Measurements from ENCODE around the gene OPALIN. TPM values are rescaled to one million over a fixed set of nuclear protein-coding genes. Genes with fewer than 3 reads are reported as not detected.
A peak's percentile ranks its signal among the peaks of the same experiment; 100 is the strongest.

The OPALIN gene
- total RNA-seq, 1 experiment from 2014 or later: not detected

- peaks cover 19% of the 10 kb centered on the region for H3K4me1 ChIP-seq (ENCODE audit: control insufficient read depth, insufficient read depth, low read length)
- in situ Hi-C loops (cut with HindIII; ENCODE audit: low pct_unique_long_range_greater_than_20kb, low sequenced_read_pairs) (no loop called here), intact Hi-C loops (cut with micrococcal nuclease; ENCODE audit: unreplicated experiment) (no loop called here)
- no peaks in the 10 kb centered on the region for H3K36me3 ChIP-seq (ENCODE audit: control insufficient read depth, insufficient read depth, low read length)
- ChIA-PET CTCF (no interaction called here), POLR2A (no interaction called here)
- DNase-seq (ENCODE audit: low read depth, low spot score): no peak
- H3K27ac ChIP-seq (ENCODE audit: low read length): no peak overlapping the region
- H3K9me3 ChIP-seq (ENCODE audit: control insufficient read depth, insufficient read depth, low read depth, low read length): no peaks in the 10 kb centered on the region
- peaks cover 6% of the 10 kb centered on the region for H3K27me3 ChIP-seq (ENCODE audit: control insufficient read depth, insufficient read depth, low read length)
- TF ChIP-seq POLR2AphosphoS5 (IDR thresholded peaks at IDR 0.05; ENCODE audit: low read depth, low read length): no peak
- no peak for TF ChIP-seq REST (IDR thresholded peaks at IDR 0.05; ENCODE audit: insufficient read depth in 1 of 2, low read depth in 2 of 2, low read length in 1 of 2)
- no peak for TF ChIP-seq SIN3A (IDR thresholded peaks at IDR 0.05; ENCODE audit: borderline replicate concordance, insufficient read depth, low read depth, low read length)
- no peak for TF ChIP-seq CTCF (IDR thresholded peaks at IDR 0.05)
- TF ChIP-seq TCF7L2 (IDR thresholded peaks at IDR 0.05; ENCODE audit: low read depth, low read length): no peak
- no TSS peak for BruUV-seq (replicated peaks)
- no peak overlapping the region for H3K4me3 ChIP-seq (ENCODE audit: low read depth in 2 of 2, low read length in 2 of 2)
- ATAC-seq: no peak
Measured at GRCh38 chr10:96367470-96367869, 8.7 kb upstream of the OPALIN start.

GRCh38 chr10:96366508-96366907 lies 7.7 kb upstream of the OPALIN start:
- Histone ChIP-seq H3K27me3 (ENCODE audit: control insufficient read depth, insufficient read depth, low read length) (peaks cover 6% of the 10 kb centered on the region), H3K27ac (ENCODE audit: low read length) (no peak overlapping the region), H3K36me3 (ENCODE audit: control insufficient read depth, insufficient read depth, low read length) (no peaks in the 10 kb centered on the region), H3K9me3 (ENCODE audit: control insufficient read depth, insufficient read depth, low read depth, low read length) (no peaks in the 10 kb centered on the region), H3K4me1 (ENCODE audit: control insufficient read depth, insufficient read depth, low read length) (peaks cover 19% of the 10 kb centered on the region), H3K4me3 (ENCODE audit: low read depth in 2 of 2, low read length in 2 of 2) (no peak overlapping the region)
- in situ Hi-C loops (cut with HindIII; ENCODE audit: low pct_unique_long_range_greater_than_20kb, low sequenced_read_pairs): no loop called here
- peak; percentile 55 for ATAC-seq
- no peak for DNase-seq (ENCODE audit: low read depth, low spot score)
- ChIA-PET CTCF (no interaction called here), POLR2A (interaction anchor here (0.6 kb wide), 1 partner anchor 220 kb away, joined by 3 read pairs; the partner anchor contains the start of gene TM9SF3)
- no peak for TF ChIP-seq SIN3A (IDR thresholded peaks at IDR 0.05; ENCODE audit: borderline replicate concordance, insufficient read depth, low read depth, low read length)
- BruUV-seq (replicated peaks): no TSS peak
- intact Hi-C loops (cut with micrococcal nuclease; ENCODE audit: unreplicated experiment): no loop called here

GRCh38 chr10:96365571-96365970 lies 6.8 kb upstream of the OPALIN start:
- H3K4me3 ChIP-seq (ENCODE audit: low read depth in 2 of 2, low read length in 2 of 2): no peak overlapping the region
- intact Hi-C loops (cut with micrococcal nuclease; ENCODE audit: unreplicated experiment) (no loop called here), in situ Hi-C loops (cut with HindIII; ENCODE audit: low pct_unique_long_range_greater_than_20kb, low sequenced_read_pairs) (no loop called here)
- no peak overlapping the region for H3K27ac ChIP-seq (ENCODE audit: low read length)
- POLR2A ChIA-PET: no interaction called here
- ATAC-seq (no peak), DNase-seq (ENCODE audit: low read depth, low spot score) (no peak)
- BruUV-seq (replicated peaks): no TSS peak
- H3K9me3 ChIP-seq (ENCODE audit: control insufficient read depth, insufficient read depth, low read depth, low read length): no peaks in the 10 kb centered on the region
- peaks cover 18% of the 10 kb centered on the region for H3K4me1 ChIP-seq (ENCODE audit: control insufficient read depth, insufficient read depth, low read length)
- H3K36me3 ChIP-seq (ENCODE audit: control insufficient read depth, insufficient read depth, low read length): no peaks in the 10 kb centered on the region
- peaks cover 9% of the 10 kb centered on the region for H3K27me3 ChIP-seq (ENCODE audit: control insufficient read depth, insufficient read depth, low read length)
- TF ChIP-seq POLR2AphosphoS5 (IDR thresholded peaks at IDR 0.05; ENCODE audit: low read depth, low read length): no peak
- TF ChIP-seq SIN3A (IDR thresholded peaks at IDR 0.05; ENCODE audit: borderline replicate concordance, insufficient read depth, low read depth, low read length): no peak
- no peak for TF ChIP-seq CTCF (IDR thresholded peaks at IDR 0.05)
- CTCF ChIA-PET: no interaction called here

Data from Panc1 (cell line).